DND-41 (cell line): ENCODE data around the gene PISD.

Source experiments
- ATAC-seq: fragments of 200-7000 bp; cut with Tn5 transposase; 3 replicates; pipeline ENCODE4 v1.9.1; 2021; ENCODE audit warnings: low read depth; ENCODE audit not compliant: insufficient read depth
- DNase-seq: peaks from one replicate; pipeline ENCODE4 v3.0.0-alpha.2; 2020
- H2AFZ ChIP-seq: 2 replicates; pipeline ENCODE4 v1.6.0; 2012; ENCODE audit warnings: low read depth, low read length
- H3K27ac ChIP-seq: 2 replicates; pipeline ENCODE4 v1.5.1; 2012; ENCODE audit warnings: low read length, inconsistent platforms
- H3K27me3 ChIP-seq: fragments of 200-600 bp; sonication (generic); 2 replicates; pipeline ENCODE4 v1.6.0; 2012; ENCODE audit warnings: low read length, mild to moderate bottlenecking, inconsistent platforms; ENCODE audit not compliant: insufficient read depth, poor library complexity
- H3K36me3 ChIP-seq: 2 replicates; pipeline ENCODE4 v1.5.1; 2012; ENCODE audit warnings: low read length, inconsistent platforms; ENCODE audit not compliant: insufficient read depth
- H3K4me1 ChIP-seq: 2 replicates; pipeline ENCODE4 v1.5.1; 2012; ENCODE audit warnings: mild to moderate bottlenecking, low read length; ENCODE audit not compliant: insufficient read depth
- H3K4me2 ChIP-seq: 2 replicates; pipeline ENCODE4 v1.6.0; 2012; ENCODE audit warnings: mild to moderate bottlenecking, moderate library complexity, low read length, inconsistent platforms; ENCODE audit not compliant: insufficient read depth
- H3K4me3 ChIP-seq, 2 experiments: fragments of 200-600 bp in 1 of 2; shearing (Covaris generic) in 1 of 2; 2 replicates each; pipeline ENCODE4 v1.5.1; 2012 to 2016; ENCODE audit warnings: inconsistent platforms in 2 of 2, low read length in 2 of 2, mild to moderate bottlenecking in 2 of 2, low read depth in 1 of 2, moderate library complexity in 1 of 2
- H3K79me2 ChIP-seq: 2 replicates; pipeline ENCODE4 v1.6.0; 2012; ENCODE audit warnings: low read length, inconsistent platforms; ENCODE audit not compliant: insufficient read depth
- H3K9ac ChIP-seq: 2 replicates; pipeline ENCODE4 v1.6.0; 2012; ENCODE audit warnings: low read depth, mild to moderate bottlenecking, inconsistent platforms, low read length, moderate library complexity
- H3K9me3 ChIP-seq: 2 replicates; pipeline ENCODE4 v1.5.1; 2012; ENCODE audit warnings: low read length, moderate library complexity, mild to moderate bottlenecking, inconsistent platforms; ENCODE audit not compliant: insufficient read depth, severe bottlenecking
- H4K20me1 ChIP-seq: 2 replicates; pipeline ENCODE4 v1.6.0; 2012; ENCODE audit warnings: low read length; ENCODE audit not compliant: insufficient read depth
- CTCF ChIP-seq: IDR thresholded peaks from 2 replicates; pipeline ENCODE4 v1.5.1; 2012; ENCODE audit warnings: borderline replicate concordance, low read length, moderate library complexity, mild to moderate bottlenecking; ENCODE audit not compliant: poor library complexity, severe bottlenecking; ENCODE audit errors: extremely low read depth
- EZH2 ChIP-seq: IDR thresholded peaks from 3 replicates; pipeline ENCODE4 v1.6.1; 2012; ENCODE audit warnings: borderline replicate concordance, low read depth, mild to moderate bottlenecking, moderate library complexity, low read length, inconsistent platforms; ENCODE audit not compliant: severe bottlenecking

The PISD gene

GRCh38 chr22:31653944-31654343 is 8.1 kb downstream of the PISD start:
- Histone ChIP-seq H3K4me1 (no peaks in the 10 kb centered on the region), H3K9me3 (no peaks in the 10 kb centered on the region), H3K27ac (no peak overlapping the region), H2AFZ (no peak overlapping the region), H3K9ac (no peak overlapping the region), H3K36me3 (peaks cover 8% of the 10 kb centered on the region), H3K4me2 (no peak overlapping the region), H3K79me2 (peaks cover 55% of the 10 kb centered on the region), H3K4me3 (no peak overlapping the region), H3K27me3 (no peaks in the 10 kb centered on the region), H4K20me1 (peaks cover 5% of the 10 kb centered on the region; the same call in 1 of the 2 replicates)
- ATAC-seq (no peak), DNase-seq (no peak)
- TF ChIP-seq CTCF (no peak), EZH2 (no peak)

GRCh38 chr22:31652911-31653684 is 8.9 kb downstream of the PISD start:
- no peak for TF ChIP-seq CTCF
- no peak for TF ChIP-seq EZH2
- Histone ChIP-seq H3K36me3 (peaks cover 14% of the 10 kb centered on the region), H3K9me3 (no peaks in the 10 kb centered on the region), H3K27me3 (no peaks in the 10 kb centered on the region), H3K27ac (no peak overlapping the region), H2AFZ (no peak overlapping the region), H3K4me1 (no peaks in the 10 kb centered on the region), H3K4me3 (no peak overlapping the region), H3K79me2 (peaks cover 46% of the 10 kb centered on the region), H3K4me2 (no peak overlapping the region), H3K9ac (no peak overlapping the region), H4K20me1 (peaks cover 5% of the 10 kb centered on the region; the same call in 1 of the 2 replicates)
- no peak for DNase-seq
- ATAC-seq, result no peak

- no peak for TF ChIP-seq EZH2
- no peak for TF ChIP-seq CTCF
- Histone ChIP-seq H3K4me2 (no peak overlapping the region), H3K4me3 (no peak overlapping the region), H3K9me3 (no peaks in the 10 kb centered on the region), H3K27ac (no peak overlapping the region), H3K4me1 (no peaks in the 10 kb centered on the region), H4K20me1 (peaks cover 5% of the 10 kb centered on the region; the same call in 1 of the 2 replicates), H3K27me3 (no peaks in the 10 kb centered on the region), H3K9ac (no peak overlapping the region), H3K79me2 (peaks cover 40% of the 10 kb centered on the region), H3K36me3 (peaks cover 24% of the 10 kb centered on the region), H2AFZ (no peak overlapping the region)
- ATAC-seq, result no peak
- no peak for DNase-seq
These were observed 9.9 kb downstream of the PISD start for GRCh38 chr22:31652088-31652487.
